Activated T-cell treated with anti-CD3 and anti-CD28 coated beads for 48 hours (primary cell): ENCODE data around the gene NDE1.
"Not testable (repeated sequence)": the region's sequence is repeated elsewhere in the genome, so short reads cannot be mapped to it uniquely, and the experiment has no call there.

Experiments
- DNase-seq: peaks from one replicate; pipeline ENCODE4 v3.0.0-alpha.2; 2020; ENCODE audit warnings: low read depth

Gene NDE1

GRCh38 chr16:15621456-15621855, 28.6 kb upstream of the NDE1 start:
- DNase-seq = no peak

GRCh38 chr16:15621889-15622288, 28.2 kb upstream of the NDE1 start:
- DNase-seq = no peak

GRCh38 chr16:15631730-15632409, 18.2 kb upstream of the NDE1 start:
- no peak for DNase-seq

- no peak for DNase-seq
Observed at GRCh38 chr16:15635926-15636325, 14.1 kb upstream of the NDE1 start.

GRCh38 chr16:15636392-15636873, 13.6 kb upstream of the NDE1 start:
- no peak for DNase-seq

GRCh38 chr16:15639061-15639568, 10.9 kb upstream of the NDE1 start:
- DNase-seq = peak; percentile 14

- DNase-seq = no peak
Observed at GRCh38 chr16:15640966-15641365, 9.1 kb upstream of the NDE1 start.

GRCh38 chr16:15641753-15642556, 8.1 kb upstream of the NDE1 start:
- no peak for DNase-seq

GRCh38 chr16:15642557-15643047, 7.4 kb upstream of the NDE1 start:
- peak; percentile 82 for DNase-seq

- peak; percentile 100 for DNase-seq
Observed at GRCh38 chr16:15643048-15643945, 6.7 kb upstream of the NDE1 start, which contains the start of gene MARF1. Gene MARF1, minus strand, starts transcription at chr16:15643154. Its CDS starts 3,921 bp downstream, at chr16:15639233.

GRCh38 chr16:15643946-15644250, 6.1 kb upstream of the NDE1 start:
- no peak for DNase-seq

- no peak for DNase-seq
Observed at GRCh38 chr16:15644267-15644961, 5.6 kb upstream of the NDE1 start.

GRCh38 chr16:15644962-15645465, 5.0 kb upstream of the NDE1 start:
- peak; percentile 27 for DNase-seq

- not testable (repeated sequence) for DNase-seq
Observed at GRCh38 chr16:15646557-15647293, 3.3 kb upstream of the NDE1 start.

- DNase-seq = no peak
Observed at GRCh38 chr16:15647294-15648014, 2.6 kb upstream of the NDE1 start.

- DNase-seq = no peak
Observed at GRCh38 chr16:15648135-15648730, 1.8 kb upstream of the NDE1 start.

- not testable (repeated sequence) for DNase-seq
Observed at GRCh38 chr16:15649311-15649710, 734 bp upstream of the NDE1 start.

GRCh38 chr16:15649727-15650018, 372 bp upstream of the NDE1 start:
- no peak for DNase-seq

- DNase-seq = no peak
Observed at GRCh38 chr16:15650698-15651171, 690 bp downstream of the NDE1 start.
